H54 (cell line): ENCODE measurements around the gene PBRM1.

Experiments
- DNase-seq: peaks from one replicate; pipeline ENCODE4 v3.0.0; 2011; ENCODE audit warnings: low spot score, mixed read lengths; ENCODE audit not compliant: insufficient read length
- FAIRE-seq: peaks from 3 replicates; lab custom pipeline; 2011; peaks lifted over from hg19 to GRCh38; lab: Jason Lieb, UNC
- POLR2A ChIP-seq: IDR thresholded peaks from 2 replicates; pipeline ENCODE4 v1.6.1; 2011; ENCODE audit warnings: low read depth, mild to moderate bottlenecking, low read length

PBRM1 gene

GRCh38 chr3:52509753-52510328 lies 175.9 kb downstream of the PBRM1 start:
- DNase-seq (no peak), FAIRE-seq (no peak)
- TF ChIP-seq POLR2A: no peak

GRCh38 chr3:52507359-52507758 lies 178.4 kb downstream of the PBRM1 start:
- TF ChIP-seq POLR2A: no peak
- peak; percentile 94 for DNase-seq
- no peak for FAIRE-seq

GRCh38 chr3:52506266-52506966 lies 179.3 kb downstream of the PBRM1 start:
- no peak for TF ChIP-seq POLR2A
- DNase-seq (no peak), FAIRE-seq (no peak)

- TF ChIP-seq POLR2A: no peak
- no peak for FAIRE-seq
- no peak for DNase-seq
Observed at GRCh38 chr3:52504977-52505376, 180.7 kb downstream of the PBRM1 start.

- DNase-seq (no peak), FAIRE-seq (no peak)
- TF ChIP-seq POLR2A: no peak
Observed at GRCh38 chr3:52503788-52504424, 181.8 kb downstream of the PBRM1 start.

GRCh38 chr3:52502808-52503350 lies 182.8 kb downstream of the PBRM1 start:
- TF ChIP-seq POLR2A: no peak
- FAIRE-seq (no peak), DNase-seq (no peak)

- TF ChIP-seq POLR2A: no peak
- DNase-seq (no peak), FAIRE-seq (no peak)
Observed at GRCh38 chr3:52502001-52502400, 183.7 kb downstream of the PBRM1 start.

DNA sequence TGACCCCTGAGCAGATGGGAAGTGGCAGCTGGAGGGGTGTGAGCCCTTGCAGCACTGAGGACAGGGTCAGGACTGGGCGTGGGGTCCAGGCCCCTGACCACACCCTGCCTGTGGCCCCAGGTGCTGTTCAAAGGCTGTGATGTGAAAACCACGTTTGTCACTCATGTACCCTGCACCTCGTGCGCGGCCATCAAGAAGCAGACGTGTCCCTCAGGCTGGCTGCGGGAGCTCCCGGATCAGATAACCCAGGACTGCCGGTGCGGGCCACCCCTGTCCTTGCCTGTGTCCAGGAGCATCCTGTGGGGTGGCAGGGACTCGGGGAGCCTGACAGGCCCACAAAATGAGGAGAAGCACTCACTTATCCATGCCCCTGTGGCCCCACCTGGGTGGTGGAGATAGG lies 184.7 kb downstream of the PBRM1 start:
- no peak for TF ChIP-seq POLR2A
- no peak for FAIRE-seq
- DNase-seq: no peak

- no peak for DNase-seq
- no peak for TF ChIP-seq POLR2A
- FAIRE-seq: no peak
Observed at GRCh38 chr3:52498137-52499054, 187.3 kb downstream of the PBRM1 start.

DNA sequence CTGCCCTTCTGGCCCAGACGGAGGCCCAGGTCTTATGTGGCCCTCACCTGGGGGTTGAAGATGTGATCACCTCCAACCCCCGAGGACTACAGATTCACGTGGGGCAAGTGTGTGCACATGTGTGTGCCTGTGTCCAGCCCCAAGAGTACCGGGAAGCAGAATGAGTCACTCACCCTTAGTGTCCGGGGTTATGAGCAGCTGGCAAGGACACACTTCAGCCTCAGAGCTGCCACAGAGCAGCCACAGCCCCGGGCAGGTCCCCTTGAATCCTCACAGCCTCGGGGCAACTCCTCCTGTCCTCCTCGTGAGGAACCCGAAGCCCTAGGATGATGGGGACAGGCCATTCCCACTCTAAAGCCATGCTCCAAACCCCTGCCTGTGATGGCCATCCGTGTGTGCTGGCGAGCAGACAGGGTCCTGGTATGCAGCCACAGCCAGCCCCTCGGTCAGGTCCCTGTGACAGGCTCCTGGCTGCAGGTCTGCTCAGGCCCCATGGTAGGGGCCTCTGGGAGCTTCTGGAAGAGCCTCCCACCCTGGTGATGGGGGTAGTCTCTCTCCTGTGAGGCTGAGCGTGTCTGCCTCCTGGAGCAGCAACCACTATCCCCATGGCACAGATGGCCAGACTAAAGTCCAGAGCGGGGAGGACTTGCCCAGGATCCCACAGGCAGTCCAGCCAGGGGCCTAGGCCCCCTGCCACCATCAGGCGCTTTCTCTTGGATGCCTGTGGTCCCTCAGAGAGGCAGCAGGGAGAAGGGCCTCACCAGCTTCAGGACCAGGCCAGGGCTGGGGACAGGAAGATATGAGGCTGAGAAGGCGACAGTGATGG lies 189.7 kb downstream of the PBRM1 start:
- peak; percentile 73 for DNase-seq
- peak; percentile 33 for FAIRE-seq
- TF ChIP-seq POLR2A: no peak
